A673 (cell line): ENCODE measurements around the gene EEF1A2.

Source experiments
- CTCF ChIP-seq: fragments of 300-800, 200-600 bp; sonication (generic); conservative IDR thresholded peaks from 2 replicates; pipeline ENCODE4 v1.5.1; 2017; ENCODE audit warnings: low read depth, mild to moderate bottlenecking, antibody characterized with exemption, low read length, moderate library complexity, mixed read lengths
- EZH2 ChIP-seq: fragments of 200-600 bp; sonication (generic); IDR thresholded peaks from 2 replicates; pipeline ENCODE4 v1.6.1; 2017; ENCODE audit warnings: borderline replicate concordance, low read depth, mild to moderate bottlenecking, mixed read lengths, antibody characterized with exemption, low read length; ENCODE audit not compliant: poor library complexity, severe bottlenecking

- TF ChIP-seq CTCF (no peak), EZH2 (no peak)
These were observed 642 bp downstream of the EEF1A2 start for GRCh38 chr20:63497946-63498935.
